ENCODE measurements around the gene TIGD1.

DNA sequence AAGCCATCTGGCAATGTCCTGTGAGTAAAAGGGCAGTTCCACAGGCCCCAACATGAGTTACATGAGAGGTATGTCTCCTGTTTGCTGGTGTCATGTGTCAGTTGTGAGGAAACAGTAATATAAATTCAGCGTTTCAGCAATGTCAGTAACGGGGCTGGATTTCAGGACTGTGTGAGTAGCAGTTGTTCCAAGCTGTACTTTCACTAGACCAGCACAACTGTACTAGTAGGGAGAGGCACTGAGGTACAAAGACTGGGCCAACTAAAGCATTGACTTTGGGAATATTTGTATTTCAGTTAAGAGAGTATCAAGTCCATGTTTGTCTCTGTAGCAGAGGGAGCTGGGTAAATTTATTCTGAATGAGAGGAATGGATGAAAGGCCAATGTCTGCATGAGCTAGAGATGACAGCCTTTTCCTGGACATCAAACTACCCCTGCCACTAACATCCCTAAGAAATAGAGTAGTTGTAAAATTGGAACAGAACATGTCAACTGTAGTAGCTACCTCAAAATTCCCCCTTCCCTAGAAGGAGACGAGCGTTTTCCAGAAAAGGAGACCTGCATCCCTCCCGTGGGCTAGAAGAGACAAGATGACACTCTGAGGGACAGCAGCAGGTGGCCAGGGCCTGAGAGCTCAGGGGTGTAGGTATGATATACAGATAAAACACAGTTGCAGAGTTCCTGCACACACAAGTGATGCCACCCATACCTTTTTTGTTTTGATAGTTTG, 24.5 kb upstream of the TIGD1 start:
- TF ChIP-seq, protein P1, sequence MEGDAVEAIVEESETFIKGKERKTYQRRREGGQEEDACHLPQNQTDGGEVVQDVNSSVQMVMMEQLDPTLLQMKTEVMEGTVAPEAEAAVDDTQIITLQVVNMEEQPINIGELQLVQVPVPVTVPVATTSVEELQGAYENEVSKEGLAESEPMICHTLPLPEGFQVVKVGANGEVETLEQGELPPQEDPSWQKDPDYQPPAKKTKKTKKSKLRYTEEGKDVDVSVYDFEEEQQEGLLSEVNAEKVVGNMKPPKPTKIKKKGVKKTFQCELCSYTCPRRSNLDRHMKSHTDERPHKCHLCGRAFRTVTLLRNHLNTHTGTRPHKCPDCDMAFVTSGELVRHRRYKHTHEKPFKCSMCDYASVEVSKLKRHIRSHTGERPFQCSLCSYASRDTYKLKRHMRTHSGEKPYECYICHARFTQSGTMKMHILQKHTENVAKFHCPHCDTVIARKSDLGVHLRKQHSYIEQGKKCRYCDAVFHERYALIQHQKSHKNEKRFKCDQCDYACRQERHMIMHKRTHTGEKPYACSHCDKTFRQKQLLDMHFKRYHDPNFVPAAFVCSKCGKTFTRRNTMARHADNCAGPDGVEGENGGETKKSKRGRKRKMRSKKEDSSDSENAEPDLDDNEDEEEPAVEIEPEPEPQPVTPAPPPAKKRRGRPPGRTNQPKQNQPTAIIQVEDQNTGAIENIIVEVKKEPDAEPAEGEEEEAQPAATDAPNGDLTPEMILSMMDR (conservative IDR thresholded peaks at IDR 0.05 in 1 of 2, IDR thresholded peaks at IDR 0.05 in 1 of 2; ENCODE audit: extremely low read depth in 1 of 2, insufficient read depth in 1 of 2, low read depth in 1 of 2, low read length in 2 of 2): no peak
- no peak for TF ChIP-seq EZH2 (IDR thresholded peaks at IDR 0.05; ENCODE audit: borderline replicate concordance, low read length)

Measured in mammary epithelial cell (primary cell).